Measurements from ENCODE around the gene FADS2. TPM values are rescaled to one million over a fixed set of nuclear protein-coding genes. Genes with fewer than 3 reads are reported as not detected.

The FADS2 gene
- total and polyA plus RNA-seq, 10 of the 15 experiments (the other 5 are each of a cell fraction or from before 2014, with no cell fraction given), result 3.3 to 313 (median 149) TPM

GRCh38 chr11:61827571-61828378, at the start of gene FADS2 (continued):
- TF ChIP-seq ZNF592 (IDR thresholded peaks at IDR 0.05), result no peak
- 0 out of 2 replicates have a peak, but pooled peaks have one; percentile 30 for TF ChIP-seq NFIC (IDR thresholded peaks at IDR 0.05; ENCODE audit: low read depth, low read length)
- TF ChIP-seq YY1 (IDR thresholded peaks at IDR 0.05; ENCODE audit: low read depth, low read length), result peak; percentile 38; the same call in 1 of the 2 replicates
- peak; percentile 17; the same call in 1 of the 2 replicates for TF ChIP-seq HCFC1 (IDR thresholded peaks at IDR 0.05; ENCODE audit: low read length)
- TF ChIP-seq SIN3A (IDR thresholded peaks at IDR 0.05; ENCODE audit: low read depth, low read length), result peak; percentile 71; the same call in 1 of the 2 replicates
- peak; percentile 36; the same call in 1 of the 2 replicates for TF ChIP-seq RB1 (IDR thresholded peaks at IDR 0.05; ENCODE audit: borderline replicate concordance)
- no peak for TF ChIP-seq MYB (IDR thresholded peaks at IDR 0.05; ENCODE audit: borderline replicate concordance, low read depth, low read length)
- no peak for TF ChIP-seq MEF2A (IDR thresholded peaks at IDR 0.05; ENCODE audit: insufficient read depth, low read depth, low read length)
- TF ChIP-seq RELB (IDR thresholded peaks at IDR 0.05; ENCODE audit: low read depth), result peak; percentile 64; the same call in 1 of the 2 replicates
- TF ChIP-seq MLLT1 (IDR thresholded peaks at IDR 0.05), result 0 out of 2 replicates have a peak, but pooled peaks have one; percentile 71
- TF ChIP-seq ZBTB40 (IDR thresholded peaks at IDR 0.05; ENCODE audit: borderline replicate concordance), result no peak
- no peak for TF ChIP-seq FOXK2 (IDR thresholded peaks at IDR 0.05)
- peak; percentile 58; the same call in 1 of the 2 replicates for TF ChIP-seq PKNOX1 (IDR thresholded peaks at IDR 0.05)
- peak; percentile 85 to 89 for TF ChIP-seq IKZF2 (IDR thresholded peaks at IDR 0.05)
- TF ChIP-seq CREM (IDR thresholded peaks at IDR 0.05; ENCODE audit: low read depth), result peak; percentile 39; the same call in 1 of the 2 replicates
- TF ChIP-seq SMAD1 (IDR thresholded peaks at IDR 0.05; ENCODE audit: low read depth, partially characterized antibody), result no peak

All from GM12878 (cell line).